Measurements from ENCODE around the gene CHTOP.

Gene CHTOP

DNA sequence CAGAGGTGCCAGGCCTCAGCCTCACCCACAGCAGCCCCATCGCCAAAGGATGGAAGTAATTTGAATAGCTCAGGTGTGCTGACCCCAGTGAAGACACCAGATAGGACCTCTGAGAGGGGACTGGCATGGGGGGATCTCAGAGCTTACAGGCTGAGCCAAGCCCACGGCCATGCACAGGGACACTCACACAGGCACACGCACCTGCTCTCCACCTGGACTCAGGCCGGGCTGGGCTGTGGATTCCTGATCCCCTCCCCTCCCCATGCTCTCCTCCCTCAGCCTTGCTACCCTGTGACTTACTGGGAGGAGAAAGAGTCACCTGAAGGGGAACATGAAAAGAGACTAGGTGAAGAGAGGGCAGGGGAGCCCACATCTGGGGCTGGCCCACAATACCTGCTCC lies 59.6 kb downstream of the CHTOP start:
- no peak for DNase-seq

Measured in islet precursor cell (in vitro differentiated cells).